ENCODE results near the gene COL26A1.

Gene COL26A1

GRCh38 chr7:101402081-101402779 lies 39.6 kb downstream of the COL26A1 start:
- Histone ChIP-seq H3K4me1 (ENCODE audit: control insufficient read depth, insufficient read depth, low read length) (0 out of 2 replicates have a peak, but pooled peaks cover 3% of the 10 kb centered on the region), H3K4me3 (ENCODE audit: low read depth, low read length) (no peak overlapping the region), H3K27ac (ENCODE audit: extremely low read depth, low read depth, low read length) (no peak overlapping the region), H3K9me3 (ENCODE audit: control insufficient read depth, insufficient read depth, low read depth, low read length) (no peaks in the 10 kb centered on the region), H3K36me3 (ENCODE audit: control insufficient read depth in 2 of 2, insufficient read depth in 1 of 2, low read length in 2 of 2) (no peaks in the 10 kb centered on the region)
- POLR2A ChIA-PET = no interaction called here
- CTCF ChIA-PET = interaction anchor here (1.1 to 3.3 kb wide), 2 partner anchors 10 to 91 kb away, joined by 3 to 24 read pairs; no protein-coding TSS in a partner anchor
- TF ChIP-seq ZNF777 (tag by site-specific recombination; IDR thresholded peaks at IDR 0.05; ENCODE audit: borderline replicate concordance) = no peak
- peak; percentile 70 for TF ChIP-seq IKZF3 (tag by site-specific recombination; IDR thresholded peaks at IDR 0.05)
- no peak for TF ChIP-seq ZNF404 (tag by site-specific recombination; IDR thresholded peaks at IDR 0.05)
- TF ChIP-seq ZBTB21 (tag by site-specific recombination; IDR thresholded peaks at IDR 0.05) = no peak
- TF ChIP-seq ZNF292 (tag by site-specific recombination; IDR thresholded peaks at IDR 0.05; ENCODE audit: borderline replicate concordance, low read depth) = no peak
- no peak for TF ChIP-seq ZNF223 (tag by site-specific recombination; IDR thresholded peaks at IDR 0.05)
- TF ChIP-seq ZNF704 (tag by site-specific recombination; IDR thresholded peaks at IDR 0.05) = no peak
- TF ChIP-seq ZNF133 (tag by site-specific recombination; IDR thresholded peaks at IDR 0.05) = no peak
- TF ChIP-seq ZBTB11 (tag by site-specific recombination; conservative IDR thresholded peaks at IDR 0.05; ENCODE audit: low read depth) = 0 out of 2 replicates have a peak, but pooled peaks have one; percentile 16
- no peak for TF ChIP-seq ZBTB10 (tag by site-specific recombination; IDR thresholded peaks at IDR 0.05)
- TF ChIP-seq ZNF513 (tag by site-specific recombination; IDR thresholded peaks at IDR 0.05) = no peak
- no peak for TF ChIP-seq ZNF629 (tag by site-specific recombination; IDR thresholded peaks at IDR 0.05)
- TF ChIP-seq OVOL3 (tag by site-specific recombination; IDR thresholded peaks at IDR 0.05) = no peak
- TF ChIP-seq ZNF549 (tag by site-specific recombination; IDR thresholded peaks at IDR 0.05) = no peak
- TF ChIP-seq ZNF23 (tag by site-specific recombination; IDR thresholded peaks at IDR 0.05; ENCODE audit: borderline replicate concordance) = no peak
- no peak for TF ChIP-seq ZNF623 (tag by site-specific recombination; IDR thresholded peaks at IDR 0.05)
- TF ChIP-seq KLF1 (tag by site-specific recombination; IDR thresholded peaks at IDR 0.05) = no peak
- peak; percentile 15; the same call in 1 of the 2 replicates for TF ChIP-seq SP7 (tag by site-specific recombination; IDR thresholded peaks at IDR 0.05)
- TF ChIP-seq SCRT1 (tag by site-specific recombination; IDR thresholded peaks at IDR 0.05; ENCODE audit: borderline replicate concordance) = no peak
- no peak for TF ChIP-seq GLI4 (tag by site-specific recombination; IDR thresholded peaks at IDR 0.05)
- no peak for TF ChIP-seq ZBTB7A (tag by site-specific recombination; IDR thresholded peaks at IDR 0.05; ENCODE audit: low read depth)
- peak; percentile 51 for TF ChIP-seq WT1 (tag by site-specific recombination; IDR thresholded peaks at IDR 0.05)
- TF ChIP-seq OSR2 (tag by site-specific recombination; IDR thresholded peaks at IDR 0.05) = 0 out of 2 replicates have a peak, but pooled peaks have one; percentile 16
- no peak for TF ChIP-seq ZNF26 (tag by site-specific recombination; IDR thresholded peaks at IDR 0.05)
- TF ChIP-seq EGR2 (tag by site-specific recombination; IDR thresholded peaks at IDR 0.05; ENCODE audit: low read depth) = no peak
